Neural cell (in vitro differentiated cells): ENCODE results near the gene CCDC107. TPM values are rescaled to one million over a fixed set of nuclear protein-coding genes. Genes with fewer than 3 reads are reported as not detected.

Experiments used
- H2AFZ ChIP-seq: fragments of 200-600, 300-800 bp; sonication (generic), shearing (Covaris generic); 2 replicates; pipeline ENCODE4 v1.6.0; 2014; ENCODE audit warnings: low read depth, mild to moderate bottlenecking, antibody characterized with exemption, low read length, moderate library complexity
- H3F3A ChIP-seq: fragments of 200-600 bp; shearing (Covaris generic); 2 replicates; pipeline ENCODE4 v1.6.1; 2016; ENCODE audit warnings: mild to moderate bottlenecking, moderate library complexity, mixed read lengths, antibody characterized with exemption, low read length; ENCODE audit not compliant: insufficient read depth, poor library complexity, severe bottlenecking
- H3K27ac ChIP-seq: fragments of 200-600, 300-800 bp; sonication (generic), shearing (Covaris generic); 2 replicates; pipeline ENCODE4 v1.5.1; 2014; ENCODE audit warnings: mild to moderate bottlenecking, low read length, moderate library complexity
- H3K27me3 ChIP-seq: fragments of 300-800, 200-600 bp; sonication (generic), shearing (Covaris generic); 2 replicates; pipeline ENCODE4 v1.6.0; 2014; ENCODE audit warnings: mild to moderate bottlenecking, low read depth, low read length, moderate library complexity; ENCODE audit not compliant: insufficient read depth
- H3K36me3 ChIP-seq: fragments of 300-800, 200-600 bp; sonication (generic), shearing (Covaris generic); 2 replicates; pipeline ENCODE4 v1.5.1; 2014; ENCODE audit warnings: mild to moderate bottlenecking, antibody characterized with exemption, low read length, moderate library complexity; ENCODE audit not compliant: insufficient read depth
- H3K4me2 ChIP-seq: fragments of 300-800, 200-600 bp; sonication (generic), shearing (Covaris generic); 2 replicates; pipeline ENCODE4 v1.6.0; 2014; ENCODE audit warnings: mild to moderate bottlenecking, low read length
- H3K4me3 ChIP-seq: fragments of 300-800, 200-600 bp; sonication (generic), shearing (Covaris generic); 2 replicates; pipeline ENCODE4 v1.5.1; 2014; ENCODE audit warnings: mild to moderate bottlenecking, low read length, moderate library complexity
- H3K79me2 ChIP-seq: fragments of 200-600 bp; shearing (Covaris generic); replicated peaks from 2 replicates; pipeline ENCODE4 v1.6.0; 2014; ENCODE audit warnings: mild to moderate bottlenecking, low read length, moderate library complexity; ENCODE audit not compliant: insufficient read depth
- H3K9ac ChIP-seq: fragments of 300-800, 200-600 bp; sonication (generic), shearing (Covaris generic); 2 replicates; pipeline ENCODE4 v1.6.1; 2016; ENCODE audit warnings: mild to moderate bottlenecking, low read length, mixed read lengths
- H3K9me2 ChIP-seq: fragments of 200-600 bp; shearing (Covaris generic); 2 replicates; pipeline ENCODE4 v1.6.1; 2016; ENCODE audit warnings: mild to moderate bottlenecking, low read length, mixed read lengths; ENCODE audit not compliant: insufficient read depth
- H3K9me3 ChIP-seq: fragments of 200-600, 300-800 bp; sonication (generic), shearing (Covaris generic); 2 replicates; pipeline ENCODE4 v1.6.1; 2016; ENCODE audit warnings: mild to moderate bottlenecking, mixed run types, low read length, moderate library complexity, mixed read lengths
- H4K20me1 ChIP-seq: fragments of 200-600 bp; shearing (Covaris generic); 2 replicates; pipeline ENCODE4 v1.6.1; 2016; ENCODE audit warnings: mild to moderate bottlenecking, mixed run types; ENCODE audit not compliant: insufficient read depth
- CTCF ChIP-seq: fragments of 450-650 bp; IDR thresholded peaks from 2 replicates; pipeline ENCODE4 v1.5.1; 2014; ENCODE audit warnings: antibody characterized with exemption, mild to moderate bottlenecking, moderate library complexity; ENCODE audit not compliant: poor library complexity, severe bottlenecking
- EP300 ChIP-seq: fragments of 450-650 bp; conservative IDR thresholded peaks from 2 replicates; pipeline ENCODE4 v1.6.1; 2014; ENCODE audit warnings: antibody characterized with exemption, mild to moderate bottlenecking, moderate library complexity; ENCODE audit not compliant: poor library complexity, severe bottlenecking
- EZH2 ChIP-seq: fragments of 200-600, 300-800 bp; shearing (Covaris generic), sonication (generic); IDR thresholded peaks from 2 replicates; pipeline ENCODE4 v1.6.1; 2014; ENCODE audit warnings: antibody characterized with exemption, low read length, borderline replicate concordance, mild to moderate bottlenecking; ENCODE audit not compliant: insufficient read depth, poor library complexity, severe bottlenecking
- MXI1 ChIP-seq: fragments of 450-650 bp; conservative IDR thresholded peaks from 2 replicates; pipeline ENCODE4 v1.6.1; 2014; ENCODE audit warnings: antibody characterized with exemption, mild to moderate bottlenecking; ENCODE audit not compliant: poor library complexity, severe bottlenecking
- POLR2AphosphoS5 ChIP-seq: IDR thresholded peaks from 2 replicates; pipeline ENCODE4 v1.6.1; 2012
- RAD21 ChIP-seq: fragments of 450-650 bp; conservative IDR thresholded peaks from 2 replicates; pipeline ENCODE4 v1.6.1; 2014; ENCODE audit warnings: antibody characterized with exemption, mild to moderate bottlenecking, moderate library complexity
- REST ChIP-seq: IDR thresholded peaks from 2 replicates; pipeline ENCODE4 v1.6.1; 2012; ENCODE audit warnings: borderline replicate concordance
- SMC3 ChIP-seq: fragments of 450-650 bp; conservative IDR thresholded peaks from 2 replicates; pipeline ENCODE4 v1.6.1; 2014; ENCODE audit warnings: antibody characterized with exemption, mild to moderate bottlenecking, moderate library complexity; ENCODE audit not compliant: poor library complexity
- TAF1 ChIP-seq: IDR thresholded peaks from 2 replicates; pipeline ENCODE4 v1.6.1; 2012; ENCODE audit warnings: low read depth
- polyA plus RNA-seq: library from polyadenylated mRNA; depleted of rRNA; stranded (reverse); fragments of >200 nt; gene quantifications from 2 replicates; pipeline ENCODE4 v1.2.3, GENCODE V29; 2014

The CCDC107 gene
- polyA plus RNA-seq, 1 donor from 2014 or later = 41.4 TPM

- H3K9me2 ChIP-seq = no peaks in the 10 kb centered on the region
- TF ChIP-seq TAF1 (no peak), MXI1 (no peak), POLR2AphosphoS5 (no peak), RAD21 (no peak), EZH2 (no peak)
- no peak overlapping the region for H2AFZ ChIP-seq
- H3K4me3 ChIP-seq = no peak overlapping the region
- no peaks in the 10 kb centered on the region for H3K79me2 ChIP-seq
- no peaks in the 10 kb centered on the region for H3K36me3 ChIP-seq
- no peak overlapping the region for H3K9ac ChIP-seq
- no peaks in the 10 kb centered on the region for H3K9me3 ChIP-seq
- H3K27me3 ChIP-seq = no peaks in the 10 kb centered on the region
- no peaks in the 10 kb centered on the region for H3F3A ChIP-seq
- no peak overlapping the region for H3K4me2 ChIP-seq
- no peaks in the 10 kb centered on the region for H4K20me1 ChIP-seq
- no peak overlapping the region for H3K27ac ChIP-seq
Observed at GRCh38 chr9:35681341-35682002, 23.4 kb downstream of the CCDC107 start.

GRCh38 chr9:35682051-35682450 lies 24.0 kb downstream of the CCDC107 start:
- no peaks in the 10 kb centered on the region for H3K9me3 ChIP-seq
- no peaks in the 10 kb centered on the region for H4K20me1 ChIP-seq
- H3K4me3 ChIP-seq = no peak overlapping the region
- no peaks in the 10 kb centered on the region for H3K79me2 ChIP-seq
- H3F3A ChIP-seq = no peaks in the 10 kb centered on the region
- H2AFZ ChIP-seq = no peak overlapping the region
- no peak overlapping the region for H3K4me2 ChIP-seq
- no peak overlapping the region for H3K27ac ChIP-seq
- H3K9me2 ChIP-seq = no peaks in the 10 kb centered on the region
- H3K27me3 ChIP-seq = no peaks in the 10 kb centered on the region
- no peak overlapping the region for H3K9ac ChIP-seq
- TF ChIP-seq EP300 (no peak), CTCF (no peak), POLR2AphosphoS5 (no peak), SMC3 (no peak), EZH2 (no peak), RAD21 (no peak), TAF1 (no peak), MXI1 (no peak), REST (no peak)
- H3K36me3 ChIP-seq = no peaks in the 10 kb centered on the region
